Activated naive CD4-positive, alpha-beta T cell treated with anti-CD3 and anti-CD28 coated beads for 36 hours (primary cell): ENCODE results near the gene ZFYVE28. TPM values are rescaled to one million over a fixed set of nuclear protein-coding genes. Genes with fewer than 3 reads are reported as not detected.

ENCODE experiments used
- CTCF ChIA-PET: fragments of 350-600 bp; sonication (Branson Sonifier 250); formaldehyde crosslinking; loops from one replicate; lab custom pipeline; 2021; ENCODE audit warnings: antibody characterized with exemption; lab: Charles Lee
- DNase-seq: peaks from one replicate; pipeline ENCODE4 v3.0.0-alpha.2; 2020
- H3K27ac Mint-ChIP-seq: one replicate; pipeline ENCODE4 v1.8.0; 2021; ENCODE audit warnings: mild to moderate bottlenecking, mixed read lengths
- H3K27me3 Mint-ChIP-seq: one replicate; pipeline ENCODE4 v1.8.0; 2021; ENCODE audit warnings: low read depth, mixed read lengths
- H3K36me3 Mint-ChIP-seq: one replicate; pipeline ENCODE4 v1.8.0; 2021; ENCODE audit warnings: low read depth, mixed read lengths
- H3K4me1 Mint-ChIP-seq: one replicate; pipeline ENCODE4 v1.8.0; 2021; ENCODE audit warnings: low read depth, mixed read lengths
- H3K4me3 Mint-ChIP-seq: one replicate; pipeline ENCODE4 v1.8.0; 2021; ENCODE audit warnings: mild to moderate bottlenecking, moderate library complexity, mixed read lengths
- H3K9me3 Mint-ChIP-seq: one replicate; pipeline ENCODE4 v1.8.0; 2021; ENCODE audit warnings: mixed read lengths
- intact Hi-C: fragments of 100-400 bp; cut with micrococcal nuclease; formaldehyde crosslinking; loops from one replicate; pipeline ENCODE4 v1.15.1; 2023
- total RNA-seq, 2 experiments: library from RNA; stranded (reverse); gene quantifications; one replicate each; pipeline ENCODE4 v1.2.3, GENCODE V29; 2021

Gene ZFYVE28
- total RNA-seq, 2 experiments from 2014 or later: 5.3 to 6.2 TPM

DNA sequence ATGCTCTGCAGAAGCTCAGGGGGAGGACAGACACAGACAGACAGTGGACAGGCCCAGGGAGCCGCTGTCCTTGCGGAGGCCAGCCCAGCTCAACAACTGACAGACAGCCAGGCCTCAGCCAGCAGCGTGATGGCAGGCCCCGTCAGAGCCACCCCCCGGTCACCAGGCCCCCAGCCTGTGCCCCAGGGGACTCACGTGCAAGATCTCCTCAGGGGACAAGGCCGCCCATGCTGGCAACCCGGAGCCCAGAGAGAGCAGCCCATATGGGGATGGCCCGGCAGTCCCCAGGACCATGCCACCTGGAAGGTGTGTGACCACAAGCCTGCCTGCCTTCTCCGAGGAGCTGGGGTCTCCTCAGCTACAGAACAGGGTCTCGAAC lies 128.5 kb downstream of the ZFYVE28 start:
- H3K36me3 Mint-ChIP-seq: peaks cover 2% of the 10 kb centered on the region
- peaks cover 31% of the 10 kb centered on the region for H3K4me1 Mint-ChIP-seq
- CTCF ChIA-PET: interaction anchor here (1.1 to 1.3 kb wide), 2 partner anchors 28 to 70 kb away, joined by 3 read pairs; partner anchors contain the start of gene MXD4
- H3K27ac Mint-ChIP-seq: no peak overlapping the region
- H3K27me3 Mint-ChIP-seq: no peaks in the 10 kb centered on the region
- intact Hi-C loops: no loop called here
- H3K4me3 Mint-ChIP-seq: no peak overlapping the region
- DNase-seq: no peak
- H3K9me3 Mint-ChIP-seq: peaks cover 3% of the 10 kb centered on the region

DNA sequence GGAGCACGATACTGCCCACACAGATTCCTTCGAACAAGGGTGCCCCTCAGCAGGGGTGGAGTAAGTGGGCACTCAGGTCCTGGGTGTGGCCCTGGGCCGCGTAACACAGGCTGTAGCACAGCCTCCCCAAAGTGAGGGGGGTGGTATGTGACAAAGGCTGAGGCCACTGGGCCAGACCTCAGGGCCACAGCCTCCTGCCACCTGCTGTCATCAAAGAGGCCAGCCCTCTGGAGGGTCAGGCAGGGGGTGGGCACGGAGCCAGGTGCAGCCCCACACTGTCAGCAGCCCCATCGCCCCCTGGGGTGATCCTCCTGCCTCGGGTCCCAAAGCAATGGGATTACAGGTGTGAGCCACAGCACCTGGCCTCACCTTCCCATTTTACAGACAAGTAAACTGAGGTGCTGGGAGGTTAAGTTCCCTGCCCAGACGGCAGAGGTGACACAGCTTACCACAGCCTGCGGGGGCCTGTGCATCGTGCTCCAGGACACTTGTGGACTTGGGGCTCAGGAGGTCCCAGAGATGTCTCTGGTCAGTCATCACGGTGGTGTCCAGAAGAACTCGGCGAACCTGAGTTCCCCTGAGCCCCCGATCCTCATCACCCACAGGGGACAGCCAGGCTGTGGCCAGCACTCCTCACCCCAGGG lies 129.0 kb downstream of the ZFYVE28 start:
- intact Hi-C loops: no loop called here
- Mint-ChIP-seq H3K27ac (no peak overlapping the region), H3K27me3 (no peaks in the 10 kb centered on the region), H3K4me1 (peaks cover 32% of the 10 kb centered on the region), H3K36me3 (peaks cover 2% of the 10 kb centered on the region), H3K9me3 (peaks cover 3% of the 10 kb centered on the region), H3K4me3 (no peak overlapping the region)
- no peak for DNase-seq
- CTCF ChIA-PET: interaction anchor here (0.6 to 1.3 kb wide), 2 partner anchors 69 to 172 kb away, joined by 3 read pairs; no protein-coding TSS in a partner anchor

DNA sequence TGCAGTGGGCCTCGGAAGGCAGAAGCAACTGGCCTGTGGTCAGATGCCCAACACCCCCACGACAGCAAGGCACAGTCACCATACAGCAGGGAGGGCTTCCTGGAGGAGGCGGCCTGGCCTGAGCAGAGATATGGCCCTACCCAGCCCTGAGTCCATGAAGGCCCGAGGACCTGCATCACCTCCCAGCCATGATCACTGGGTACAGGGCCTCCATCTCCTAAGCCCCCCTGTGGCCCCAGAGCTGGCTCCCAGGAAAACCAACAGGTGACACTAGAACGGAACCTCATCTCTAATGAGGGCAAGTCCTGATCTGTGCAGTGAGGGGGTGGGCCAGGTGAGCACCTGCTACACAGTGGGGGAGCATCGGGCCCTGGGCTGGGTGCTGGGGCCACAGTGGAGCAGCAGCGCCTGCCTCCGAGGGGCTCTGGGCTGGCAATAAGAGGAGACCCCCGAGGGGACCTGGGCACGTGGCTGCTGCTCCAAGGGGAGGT lies 130.3 kb downstream of the ZFYVE28 start:
- intact Hi-C loops: no loop called here

DNA sequence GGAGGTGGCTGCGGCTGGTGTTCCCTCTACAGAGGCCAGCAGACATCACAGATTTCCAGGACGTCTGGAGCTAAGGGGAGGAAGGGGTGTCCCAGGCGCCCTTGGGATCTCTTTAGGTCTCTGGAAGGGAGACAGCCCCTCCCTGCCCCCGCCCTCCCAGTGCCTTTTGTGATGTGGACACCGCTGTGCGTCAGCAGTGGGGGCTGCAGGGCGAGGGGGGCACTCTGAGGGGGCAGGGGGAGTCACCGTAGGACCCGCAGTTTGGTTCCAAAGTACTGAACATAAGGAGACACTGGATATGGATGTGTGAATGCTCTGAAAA lies 130.9 kb downstream of the ZFYVE28 start:
- H3K4me3 Mint-ChIP-seq: no peak overlapping the region
- H3K27ac Mint-ChIP-seq: no peak overlapping the region
- H3K4me1 Mint-ChIP-seq: peaks cover 36% of the 10 kb centered on the region
- CTCF ChIA-PET: no interaction called here
- no peaks in the 10 kb centered on the region for H3K36me3 Mint-ChIP-seq
- H3K27me3 Mint-ChIP-seq: no peaks in the 10 kb centered on the region
- no peak for DNase-seq
- H3K9me3 Mint-ChIP-seq: no peaks in the 10 kb centered on the region
- intact Hi-C loops: no loop called here

More for the DNA sequence above, 130.3 kb downstream of the ZFYVE28 start:
- Mint-ChIP-seq H3K27ac (no peak overlapping the region), H3K36me3 (no peaks in the 10 kb centered on the region), H3K27me3 (no peaks in the 10 kb centered on the region), H3K9me3 (no peaks in the 10 kb centered on the region), H3K4me3 (no peak overlapping the region), H3K4me1 (peaks cover 35% of the 10 kb centered on the region)
- no peak for DNase-seq
- CTCF ChIA-PET: no interaction called here

DNA sequence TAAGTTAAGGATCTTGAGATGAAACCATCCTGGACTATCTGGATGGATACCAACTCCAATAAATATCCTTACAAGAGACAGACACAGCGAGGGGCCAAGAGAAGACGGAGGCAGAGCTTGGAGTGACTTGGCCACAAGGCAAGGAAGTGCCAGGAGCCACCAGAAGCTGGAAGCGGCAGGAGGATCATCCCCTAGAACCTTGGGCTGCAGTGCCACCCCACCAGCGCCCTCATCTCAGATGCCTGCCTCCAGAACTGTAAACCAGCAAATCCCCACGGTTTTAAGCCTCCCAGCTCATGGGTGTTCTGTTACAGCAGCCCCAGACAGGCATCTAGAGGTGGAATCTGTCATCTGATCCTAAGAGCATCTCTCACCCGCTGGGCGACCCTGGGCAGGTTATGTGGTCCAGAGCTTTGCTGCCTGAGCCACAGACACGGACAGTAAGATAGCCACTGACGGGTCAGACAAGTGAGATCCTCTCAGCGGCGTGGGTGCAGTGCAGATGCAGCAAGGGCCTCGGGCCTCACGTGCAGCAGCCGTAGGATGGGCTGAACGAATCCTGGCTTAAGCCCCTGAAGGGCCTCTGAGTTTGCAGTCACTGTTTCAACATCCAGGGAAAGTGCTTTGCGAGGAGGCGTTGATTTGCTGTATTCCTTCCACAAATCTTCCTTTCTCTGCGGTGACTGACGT lies 131.4 kb downstream of the ZFYVE28 start:
- no peaks in the 10 kb centered on the region for H3K36me3 Mint-ChIP-seq
- CTCF ChIA-PET: no interaction called here
- no peaks in the 10 kb centered on the region for H3K27me3 Mint-ChIP-seq
- peaks cover 41% of the 10 kb centered on the region for H3K4me1 Mint-ChIP-seq
- no peak overlapping the region for H3K27ac Mint-ChIP-seq
- intact Hi-C loops: no loop called here
- no peak overlapping the region for H3K4me3 Mint-ChIP-seq
- DNase-seq: no peak
- H3K9me3 Mint-ChIP-seq: no peaks in the 10 kb centered on the region

DNA sequence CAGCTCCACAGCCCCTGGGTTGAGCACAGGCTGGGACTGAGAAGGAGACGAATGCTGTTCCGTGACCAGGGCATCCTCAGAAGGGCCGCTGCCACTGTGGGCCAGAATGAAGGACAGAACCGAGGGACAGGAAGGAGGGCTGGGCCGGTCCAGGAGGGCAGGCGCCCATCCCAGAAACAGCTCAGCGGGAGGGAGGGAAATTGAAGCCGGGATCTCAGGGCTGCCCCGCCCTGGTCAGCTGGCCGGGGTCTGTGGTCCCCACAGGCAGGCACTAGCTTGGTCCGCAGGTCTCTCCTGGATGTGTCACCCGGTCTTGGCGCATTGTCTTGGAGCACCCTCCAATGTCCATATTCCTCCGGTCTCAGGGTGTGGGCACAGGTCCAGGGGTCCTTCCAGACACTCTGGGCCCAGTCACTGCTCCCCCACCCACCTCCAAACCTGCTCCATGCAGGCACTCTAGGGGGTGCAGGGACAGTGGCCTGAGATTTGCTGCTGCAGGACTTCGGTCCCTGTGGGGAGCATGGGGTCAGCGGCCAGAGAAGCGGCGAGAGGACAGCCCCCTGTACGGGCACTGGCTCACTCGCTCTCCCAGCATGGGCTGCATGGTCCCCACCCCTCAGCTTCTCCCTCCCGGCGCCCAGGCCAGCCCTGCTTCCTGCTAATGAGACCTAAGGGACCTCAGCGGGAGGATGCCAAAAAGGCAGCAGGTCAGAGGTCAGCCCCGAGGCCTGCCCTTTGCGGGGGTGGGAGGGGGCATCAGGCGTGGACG lies 132.6 kb downstream of the ZFYVE28 start:
- H3K4me1 Mint-ChIP-seq: peaks cover 46% of the 10 kb centered on the region
- CTCF ChIA-PET: no interaction called here
- no peaks in the 10 kb centered on the region for H3K27me3 Mint-ChIP-seq
- no peak for DNase-seq
- intact Hi-C loops: no loop called here
- no peak overlapping the region for H3K4me3 Mint-ChIP-seq
- H3K9me3 Mint-ChIP-seq: no peaks in the 10 kb centered on the region
- H3K27ac Mint-ChIP-seq: peak overlapping the region; percentile 58
- H3K36me3 Mint-ChIP-seq: no peaks in the 10 kb centered on the region

DNA sequence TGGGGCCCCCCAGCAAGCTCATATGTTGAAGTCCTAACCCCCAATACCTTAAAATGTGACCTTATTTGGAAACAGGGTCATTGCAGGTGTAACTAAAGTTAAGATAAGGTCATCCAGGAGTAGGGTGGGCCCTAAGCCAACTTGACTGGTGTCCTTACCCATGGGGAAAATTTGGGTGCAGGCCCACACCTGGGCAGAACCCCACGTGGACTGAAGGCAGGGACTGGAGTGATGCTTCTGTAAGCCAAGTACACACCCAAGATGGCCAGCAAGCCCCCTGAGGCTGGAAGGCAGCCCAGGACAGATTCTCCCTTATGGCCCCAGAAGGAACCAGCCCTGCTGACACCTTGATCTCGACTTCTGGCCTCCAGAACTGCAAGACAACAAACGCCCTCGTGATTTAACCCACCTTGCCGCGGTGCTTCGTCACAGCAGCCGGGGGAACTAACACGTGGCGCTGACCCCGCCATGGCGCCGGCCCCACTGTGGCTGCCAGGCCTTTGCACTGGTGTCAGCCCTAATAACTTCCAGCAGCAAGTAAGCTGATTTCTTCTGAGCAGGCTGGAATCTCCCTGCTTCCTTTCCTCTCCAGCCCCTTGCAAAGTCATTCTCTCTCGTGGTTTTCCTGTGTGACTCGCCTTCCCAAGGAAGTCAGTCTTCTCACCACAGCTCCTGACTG lies 133.4 kb downstream of the ZFYVE28 start:
- CTCF ChIA-PET: no interaction called here
- DNase-seq: peak; percentile 26
- Mint-ChIP-seq H3K9me3 (no peaks in the 10 kb centered on the region), H3K27ac (peak overlapping the region; percentile 58), H3K4me1 (peaks cover 44% of the 10 kb centered on the region), H3K27me3 (no peaks in the 10 kb centered on the region), H3K36me3 (no peaks in the 10 kb centered on the region), H3K4me3 (no peak overlapping the region)
- intact Hi-C loops: loop anchor here (5.0 kb wide), 2 partner anchors 77 to 252 kb away; partner anchors contain the start of gene FAM193A

DNA sequence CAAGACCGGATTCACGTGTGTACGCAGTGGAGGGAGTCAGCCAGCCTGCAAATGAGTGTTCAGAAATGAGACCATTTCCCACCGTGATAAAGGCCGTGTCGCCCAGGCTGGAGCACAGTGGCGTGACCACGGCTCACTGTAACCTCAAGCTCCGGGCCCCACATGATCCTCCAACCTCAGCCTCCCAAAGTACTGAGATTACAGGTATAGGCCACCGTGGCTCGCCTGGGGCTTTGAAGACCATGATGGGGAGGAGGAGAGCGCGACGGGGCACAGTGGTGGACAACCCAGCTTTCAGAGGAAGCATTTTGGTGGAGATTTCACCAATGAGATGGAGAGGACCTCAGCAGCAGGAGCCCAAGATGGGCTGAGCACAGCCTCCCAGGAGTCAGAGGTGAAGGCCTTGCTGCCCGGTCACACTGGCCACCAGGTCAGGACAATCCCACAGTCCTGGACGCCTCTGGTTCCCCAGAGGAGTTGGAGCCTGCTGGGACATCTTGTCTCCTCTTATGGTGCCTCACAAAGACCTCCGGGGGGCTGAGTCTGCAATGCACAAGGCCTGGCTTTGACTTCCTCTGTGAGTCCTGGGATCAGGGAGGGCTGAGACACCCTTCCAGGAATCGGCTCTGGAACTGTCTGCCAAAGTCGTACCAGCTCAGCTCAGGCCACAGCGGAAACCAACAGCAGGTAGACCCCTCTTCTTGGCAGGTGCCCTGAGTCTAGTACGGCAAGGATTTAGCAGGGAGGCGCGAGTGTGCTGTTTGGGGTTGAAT lies 134.1 kb downstream of the ZFYVE28 start:
- H3K4me3 Mint-ChIP-seq: no peak overlapping the region
- H3K27ac Mint-ChIP-seq: no peak overlapping the region
- CTCF ChIA-PET: no interaction called here
- H3K36me3 Mint-ChIP-seq: no peaks in the 10 kb centered on the region
- no peaks in the 10 kb centered on the region for H3K27me3 Mint-ChIP-seq
- DNase-seq: no peak
- peaks cover 39% of the 10 kb centered on the region for H3K4me1 Mint-ChIP-seq
- H3K9me3 Mint-ChIP-seq: no peaks in the 10 kb centered on the region
- intact Hi-C loops: loop anchor here (5.0 kb wide), 2 partner anchors 78 to 253 kb away; partner anchors contain the start of gene FAM193A

DNA sequence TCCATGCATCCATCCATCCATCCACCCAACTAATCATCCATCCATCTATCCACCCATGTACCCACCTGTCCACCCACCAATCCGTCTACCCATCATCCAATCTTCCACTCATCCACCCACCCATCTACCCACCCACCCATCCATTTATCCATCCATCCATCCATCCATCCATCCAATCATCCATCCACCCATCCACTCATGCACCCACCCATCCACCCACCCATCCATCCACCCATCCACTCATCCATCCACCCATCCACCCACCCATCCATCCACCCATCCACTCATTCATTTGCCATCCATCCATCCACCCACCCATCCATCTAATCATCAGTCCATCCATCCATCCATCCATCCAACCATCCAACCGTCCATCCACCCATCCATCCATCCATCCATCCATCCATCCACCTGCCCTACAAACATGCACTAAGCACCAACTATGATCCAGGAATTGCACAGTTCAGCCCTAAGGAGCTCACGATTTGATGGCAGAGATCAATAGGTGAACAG lies 135.2 kb downstream of the ZFYVE28 start:
- CTCF ChIA-PET: no interaction called here
- intact Hi-C loops: loop anchor here (2.0 to 5.0 kb wide), 3 partner anchors 79 to 254 kb away; partner anchors contain the start of genes FAM193A and RNF4
- no peaks in the 10 kb centered on the region for H3K27me3 Mint-ChIP-seq
- no peaks in the 10 kb centered on the region for H3K36me3 Mint-ChIP-seq
- no peak for DNase-seq
- no peaks in the 10 kb centered on the region for H3K9me3 Mint-ChIP-seq
- no peak overlapping the region for H3K27ac Mint-ChIP-seq
- no peak overlapping the region for H3K4me3 Mint-ChIP-seq
- peaks cover 37% of the 10 kb centered on the region for H3K4me1 Mint-ChIP-seq

DNA sequence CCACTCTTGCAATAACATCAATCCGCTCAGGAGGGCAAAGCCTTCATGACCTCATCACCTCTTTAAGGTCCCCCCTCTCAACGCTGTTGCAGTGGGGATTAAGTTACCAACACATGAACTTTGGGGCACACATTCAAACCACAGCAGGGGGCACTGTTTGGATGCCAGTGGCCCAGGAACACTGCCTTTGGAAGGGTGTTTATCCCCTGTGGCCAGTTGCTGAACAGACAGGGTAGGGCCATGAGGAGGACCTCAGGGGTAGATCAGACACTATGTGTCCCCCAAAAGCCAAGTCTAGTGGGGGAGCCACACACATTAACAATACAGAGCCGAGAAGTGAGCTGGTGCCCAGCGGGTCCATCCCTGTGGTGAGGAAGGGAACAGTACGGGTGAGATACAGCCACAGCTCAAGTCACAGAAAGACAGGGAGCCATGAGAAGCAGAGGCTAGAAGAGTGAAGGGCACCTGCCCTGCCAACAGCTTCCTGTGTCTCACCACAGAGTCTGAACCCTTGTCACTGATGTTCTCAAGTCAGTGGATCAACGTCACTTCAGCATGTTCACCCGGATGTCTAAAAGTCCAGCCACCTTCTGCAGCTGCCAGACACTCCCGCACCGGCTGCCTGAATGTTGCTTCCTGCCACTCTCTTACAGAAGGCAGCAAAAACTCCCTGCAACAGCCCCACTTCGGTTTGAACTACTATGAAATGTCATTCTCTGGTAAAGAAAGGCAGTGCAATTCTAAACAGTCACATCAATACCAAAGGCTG lies 136.7 kb downstream of the ZFYVE28 start:
- Mint-ChIP-seq H3K36me3 (no peaks in the 10 kb centered on the region), H3K9me3 (no peaks in the 10 kb centered on the region), H3K4me1 (peaks cover 37% of the 10 kb centered on the region), H3K27me3 (no peaks in the 10 kb centered on the region), H3K4me3 (peak overlapping the region; percentile 17), H3K27ac (peak overlapping the region; percentile 98)
- CTCF ChIA-PET: interaction anchor here (0.8 to 1.0 kb wide), 5 partner anchors 131 to 187 kb away, joined by 3 to 7 read pairs (median 4); partner anchors contain the start of gene RNF4
- intact Hi-C loops: loop anchor here (1.0 to 5.0 kb wide), 8 partner anchors 19 to 256 kb away; partner anchors contain the start of genes CFAP99, FAM193A, HAUS3 and MXD4
- DNase-seq: peak; percentile 94
